ENCODE measurements around the gene TNFSF9.
"Not testable (repeated sequence)": the region's sequence is repeated elsewhere in the genome, so short reads cannot be mapped to it uniquely, and the experiment has no call there.

Gene TNFSF9

DNA sequence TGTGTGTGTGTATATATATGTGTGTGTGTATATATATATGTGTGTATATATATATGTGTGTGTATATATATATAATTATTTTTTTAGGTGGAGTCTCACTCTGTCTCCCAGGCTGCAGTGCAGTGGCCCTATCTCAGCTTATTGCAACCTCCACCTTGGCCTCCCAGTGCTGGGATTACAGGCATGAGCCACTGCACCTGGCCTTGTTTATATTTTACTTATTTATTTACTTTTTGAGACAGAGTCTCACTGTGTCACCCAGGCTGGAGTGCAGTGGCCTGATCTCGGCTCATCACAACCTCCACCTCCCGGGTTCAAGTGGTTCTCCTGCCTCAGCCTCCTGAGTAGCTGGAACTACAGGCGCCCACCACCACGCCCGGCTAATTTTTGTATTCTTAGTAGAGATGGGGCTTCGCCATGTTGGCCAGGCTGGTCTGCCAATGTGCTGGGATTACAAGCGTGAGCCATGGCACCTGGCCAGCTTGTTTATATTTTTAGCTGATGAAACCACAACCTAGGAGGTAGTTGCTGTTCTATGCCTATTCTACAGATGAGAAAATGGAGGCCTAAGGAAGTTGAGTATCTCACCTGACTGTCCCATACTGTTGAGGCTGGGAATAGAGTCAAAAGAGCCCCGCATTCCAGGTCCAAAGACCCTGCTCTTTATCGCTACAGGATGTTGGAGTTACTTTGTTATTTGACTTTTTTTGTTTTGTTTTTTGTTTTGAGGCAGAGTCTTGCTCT, 22.6 kb upstream of the TNFSF9 start:
- DNase-seq: not testable (repeated sequence)

DNA sequence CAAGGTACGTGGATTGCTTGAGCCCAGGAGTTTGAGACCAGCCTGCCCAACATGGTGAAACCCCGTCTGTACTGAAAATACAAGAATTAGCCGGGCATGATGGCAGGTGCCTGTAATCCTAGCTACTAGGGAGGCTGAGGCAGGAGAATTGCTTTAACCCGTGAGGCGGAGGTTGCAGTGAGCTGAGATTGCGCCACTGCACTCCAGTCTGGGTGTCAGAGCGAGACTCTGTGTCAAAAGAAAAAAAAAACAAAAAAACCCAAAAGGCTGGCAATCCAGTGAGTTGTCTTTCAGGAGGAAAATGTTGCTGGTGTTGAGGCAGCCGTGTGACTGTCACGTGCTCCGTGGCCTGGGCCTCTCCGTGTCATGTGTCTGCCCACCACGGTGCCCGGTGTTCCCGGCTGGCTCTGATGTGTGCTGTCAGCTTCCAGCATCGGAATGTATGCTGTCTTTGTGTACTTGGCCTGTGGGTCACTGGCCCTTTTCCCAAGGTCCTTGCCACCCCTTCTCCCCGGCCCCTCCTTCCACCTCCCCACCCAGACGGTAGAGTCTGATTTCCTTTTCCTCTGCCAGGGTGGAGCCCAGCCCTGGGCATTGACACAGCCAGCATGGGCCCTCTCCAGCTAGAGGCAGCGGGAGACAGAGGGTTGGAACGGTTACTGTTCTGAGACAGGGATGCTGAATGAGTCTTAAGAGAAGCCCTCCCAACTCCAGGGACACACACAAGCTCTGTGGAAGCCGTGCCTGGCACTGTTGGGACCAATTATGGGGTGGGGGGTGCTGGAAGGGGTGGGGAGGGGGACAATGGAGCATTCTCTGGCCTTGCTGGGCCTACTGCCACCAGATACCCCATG, 21.5 kb upstream of the TNFSF9 start:
- DNase-seq: no peak

DNA sequence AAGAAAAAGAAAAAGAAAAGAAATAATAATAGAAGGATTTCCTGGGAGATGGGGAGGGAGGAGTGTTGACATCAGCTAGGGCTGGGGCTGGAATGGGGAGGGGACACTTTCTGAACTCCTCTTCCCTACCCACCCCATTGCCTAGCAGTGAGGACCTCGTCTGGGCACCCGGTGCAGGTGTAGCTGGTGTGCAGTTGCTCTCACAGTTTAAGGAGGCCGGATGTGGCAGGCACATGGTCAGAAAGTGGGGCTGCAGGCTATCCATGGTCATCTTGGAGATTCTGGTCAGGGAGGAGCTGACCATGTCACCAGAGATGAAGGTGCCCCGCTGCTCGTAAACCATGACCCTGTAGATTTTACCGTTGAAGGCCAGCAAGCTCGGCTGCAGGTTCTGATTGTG, 20.2 kb upstream of the TNFSF9 start:
- no peak for DNase-seq

DNA sequence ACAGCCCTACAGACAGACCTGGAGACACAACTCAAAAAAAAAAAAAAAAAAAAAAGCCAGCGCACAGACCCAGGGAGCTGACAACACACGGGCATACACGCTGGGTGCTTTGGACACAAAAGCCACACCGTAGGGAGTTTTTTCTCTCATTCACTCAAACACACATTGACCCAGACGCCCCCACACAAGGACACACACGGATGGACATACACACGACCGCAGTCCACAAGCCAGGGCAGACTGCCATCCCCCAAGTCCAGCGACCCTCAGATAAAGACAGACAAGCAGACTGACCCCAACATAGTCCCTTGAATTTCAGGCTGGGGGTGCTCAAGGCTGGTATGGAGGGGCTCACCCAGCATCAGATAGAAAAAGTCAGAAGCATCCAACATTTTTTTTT, 16.7 kb upstream of the TNFSF9 start:
- no peak for DNase-seq

DNA sequence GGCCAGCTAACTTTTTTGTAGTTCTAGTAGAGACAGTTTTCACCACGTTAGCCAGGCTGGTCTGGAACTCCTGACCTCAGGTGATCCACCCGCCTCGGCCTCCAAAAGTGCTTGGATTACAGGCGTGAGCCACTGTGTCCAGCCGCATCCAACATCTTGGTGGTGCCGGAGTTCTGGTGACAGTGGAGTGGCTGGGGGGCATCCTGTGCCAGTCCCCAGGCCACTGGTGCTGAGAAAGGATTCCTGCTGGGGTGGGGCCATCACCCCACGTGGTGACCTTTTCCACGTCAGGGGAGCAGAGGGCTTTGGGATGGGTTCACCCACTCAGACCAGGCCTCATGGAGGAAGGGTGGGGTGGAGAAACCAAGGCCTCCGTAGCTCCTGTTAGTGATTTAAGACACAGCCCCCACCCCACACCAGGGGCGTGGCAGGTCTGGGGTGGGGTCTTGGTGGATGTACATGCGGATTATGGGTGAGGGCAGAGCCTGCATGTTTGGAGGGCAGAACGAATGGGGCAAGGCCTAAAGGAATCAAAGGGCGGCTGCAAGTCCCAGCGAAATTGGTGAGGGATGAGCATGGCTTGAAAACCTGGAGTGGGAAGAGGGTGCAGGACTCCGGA, 15.8 kb upstream of the TNFSF9 start:
- DNase-seq: no peak

DNA sequence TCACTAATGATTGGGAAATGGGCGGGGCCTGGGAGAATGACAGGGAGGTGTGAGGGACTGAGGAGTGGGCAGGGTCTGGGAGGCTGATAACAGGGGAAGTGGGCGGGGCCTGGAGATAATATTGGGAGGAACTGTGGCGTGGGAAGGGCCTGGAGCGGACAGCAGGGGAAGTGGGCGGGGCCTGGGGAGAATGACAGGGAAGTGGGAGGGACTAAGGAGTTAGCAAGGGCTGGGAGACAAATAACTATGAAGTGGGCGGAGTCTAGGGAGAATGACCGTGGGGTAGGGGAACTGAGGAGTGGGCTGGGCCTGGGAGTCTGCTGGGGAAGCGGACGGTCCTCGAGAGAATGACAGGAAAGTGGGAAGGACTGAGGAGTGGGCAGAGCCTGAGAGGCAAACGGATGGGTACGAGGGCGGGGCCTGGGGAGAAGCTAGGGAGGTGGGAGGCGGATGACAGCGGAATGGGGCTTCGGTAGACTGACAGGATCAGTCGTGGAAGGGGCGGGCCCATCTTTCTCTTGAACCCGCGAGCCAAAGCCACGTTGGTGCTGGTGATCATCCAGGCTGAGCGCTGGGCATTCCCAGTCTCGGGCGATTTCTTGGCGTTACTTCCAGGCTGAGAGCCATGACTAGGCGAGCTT, 14.7 kb upstream of the TNFSF9 start:
- DNase-seq: peak; percentile 98

DNA sequence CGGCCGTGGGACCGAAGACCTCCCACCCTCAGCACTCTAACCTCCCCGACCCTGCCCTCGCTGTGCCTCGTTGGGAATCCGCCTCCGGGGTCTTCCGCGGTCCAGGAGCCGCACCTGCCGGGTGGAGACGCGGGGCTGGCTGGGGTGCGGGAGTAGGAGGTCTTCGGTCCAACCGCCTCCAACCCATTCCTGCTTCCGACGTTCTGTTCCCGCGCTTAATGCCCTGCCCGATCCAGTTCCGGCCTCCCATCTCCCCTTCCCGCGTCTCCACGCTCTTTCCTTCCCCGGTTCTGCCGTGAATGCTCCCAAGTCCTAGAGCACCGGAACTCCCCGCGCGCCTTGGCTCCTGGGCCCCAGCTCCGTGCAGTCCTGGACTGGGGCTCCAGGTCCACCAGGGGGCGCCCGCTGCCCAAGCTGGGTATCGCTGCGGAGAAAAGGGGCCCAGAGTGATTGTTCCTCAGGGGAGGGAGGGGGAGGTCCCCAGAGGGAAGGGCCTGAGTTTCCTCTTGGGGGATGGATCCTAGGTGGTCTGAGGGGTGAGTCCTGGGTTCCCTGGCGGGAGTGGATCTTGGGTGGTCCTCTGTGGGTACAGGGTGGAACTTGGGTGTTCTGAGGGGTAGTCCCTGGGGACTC, 14.1 kb upstream of the TNFSF9 start:
- DNase-seq: peak; percentile 89

DNA sequence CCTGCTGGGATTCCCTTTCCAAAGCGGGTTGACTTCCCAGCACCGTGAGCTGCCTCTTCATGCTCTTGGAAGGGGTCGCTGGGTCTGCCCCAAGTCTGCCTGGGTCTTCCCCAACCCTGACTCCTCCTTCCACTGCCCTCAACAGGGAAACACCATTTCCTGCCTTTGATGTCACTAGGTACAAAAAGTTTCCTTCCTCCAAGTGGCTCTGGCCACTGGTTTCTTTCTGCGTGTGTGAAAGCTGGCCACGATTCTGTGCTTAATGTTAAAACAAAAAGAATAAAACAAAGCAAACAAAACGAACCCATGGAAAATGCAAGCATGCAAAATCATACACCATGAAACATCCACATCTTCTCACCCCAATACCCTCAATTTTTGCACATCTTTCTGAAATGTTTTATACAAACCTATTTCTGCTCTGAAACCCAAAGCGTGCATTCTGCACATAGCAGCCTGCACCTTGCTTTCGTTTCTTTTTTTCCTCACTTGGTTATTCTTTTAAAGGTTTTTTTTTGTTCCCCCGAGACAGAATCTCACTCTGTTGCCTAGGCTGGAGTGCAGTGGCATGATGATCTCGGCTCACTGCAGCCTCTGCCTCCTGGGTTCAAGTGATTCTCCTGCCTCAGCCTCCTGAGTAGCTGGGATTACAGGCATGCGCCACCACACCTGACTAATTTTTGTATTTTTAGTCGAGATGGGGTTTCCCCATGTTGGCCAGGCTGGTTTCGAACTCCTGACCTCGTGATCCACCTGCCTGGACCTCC, 12.5 kb upstream of the TNFSF9 start:
- no peak for DNase-seq

DNA sequence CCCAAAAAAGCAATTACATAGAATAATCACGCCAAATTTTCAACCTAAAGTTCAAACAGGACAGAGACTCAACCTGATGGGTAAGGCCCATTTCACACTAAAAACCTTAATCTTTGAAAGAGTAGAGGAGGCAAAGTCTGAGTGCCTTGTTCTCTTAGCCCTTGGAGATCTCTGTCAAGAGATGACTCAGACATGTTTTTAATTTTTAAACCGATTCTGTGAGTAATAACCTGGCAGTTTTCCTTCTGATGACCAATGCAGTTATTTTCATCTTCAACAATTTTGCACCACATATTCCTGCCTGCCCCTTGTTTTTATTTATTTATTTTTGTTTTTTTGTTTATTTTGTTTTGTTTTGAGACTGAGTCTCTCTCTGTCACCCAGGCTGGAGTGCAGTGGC, 11.5 kb upstream of the TNFSF9 start:
- no peak for DNase-seq

DNA sequence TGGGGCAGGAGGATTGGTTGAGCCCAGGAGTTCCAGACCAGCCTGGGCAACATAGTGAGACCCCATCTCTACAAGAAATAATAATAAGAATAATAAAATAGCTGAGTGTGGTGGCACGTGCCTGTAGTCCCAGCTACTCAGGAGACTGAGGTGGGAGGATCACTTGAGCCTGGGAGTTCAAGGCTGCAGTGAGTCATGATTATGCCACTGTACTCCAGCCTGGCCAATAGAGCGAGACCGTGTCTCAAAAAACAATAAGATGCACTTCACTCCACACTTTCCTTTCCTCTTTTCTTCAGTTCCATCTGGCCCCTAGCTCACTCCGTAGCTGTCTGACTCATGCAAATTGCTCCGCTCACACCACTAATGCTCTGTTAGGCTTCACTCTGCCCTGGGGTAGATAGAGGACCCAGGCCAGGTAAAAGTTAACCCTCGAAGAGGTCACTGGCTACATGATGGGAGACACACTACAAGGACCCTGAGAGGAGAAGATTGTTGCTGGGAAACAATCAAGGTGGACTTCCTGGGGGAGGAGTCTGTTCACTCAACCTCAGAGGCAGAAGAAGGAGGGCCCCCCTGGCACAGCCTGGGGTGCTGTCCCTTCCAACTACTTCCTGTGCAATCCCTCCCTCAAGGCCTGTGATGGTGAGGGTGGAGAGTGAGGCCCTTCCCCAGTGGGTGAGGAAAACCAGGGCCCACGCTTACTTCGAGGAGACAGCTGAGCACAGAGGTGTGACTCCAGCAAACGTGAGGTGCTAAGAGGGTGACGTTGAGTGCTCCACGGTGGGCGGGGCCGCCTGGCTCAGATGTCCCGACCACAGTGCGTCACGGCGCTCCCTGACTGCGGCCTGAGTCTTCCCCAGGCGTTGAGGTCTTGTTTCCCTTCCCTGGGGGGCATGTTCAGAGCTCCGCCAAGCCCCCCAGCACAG, 8.8 kb upstream of the TNFSF9 start:
- DNase-seq: no peak

DNA sequence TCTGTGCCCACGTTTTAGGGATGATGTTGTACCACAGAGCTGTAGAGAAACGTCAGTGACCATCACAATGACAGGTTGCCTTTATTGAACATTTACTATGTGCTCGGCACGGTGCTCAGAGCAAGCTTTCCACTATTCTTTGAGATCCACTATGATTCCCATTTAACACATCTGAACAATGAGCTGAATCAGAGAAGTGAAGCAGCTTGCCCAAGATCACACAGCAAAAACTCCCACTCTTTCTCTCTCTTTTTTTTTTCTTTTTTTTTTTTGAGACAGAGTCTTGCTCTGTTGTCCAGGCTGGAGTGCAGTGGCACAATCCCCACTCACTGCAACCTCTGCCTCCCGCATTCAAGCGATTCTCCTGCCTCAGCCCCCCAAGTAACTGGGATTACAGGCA, 8.1 kb upstream of the TNFSF9 start:
- DNase-seq: no peak

DNA sequence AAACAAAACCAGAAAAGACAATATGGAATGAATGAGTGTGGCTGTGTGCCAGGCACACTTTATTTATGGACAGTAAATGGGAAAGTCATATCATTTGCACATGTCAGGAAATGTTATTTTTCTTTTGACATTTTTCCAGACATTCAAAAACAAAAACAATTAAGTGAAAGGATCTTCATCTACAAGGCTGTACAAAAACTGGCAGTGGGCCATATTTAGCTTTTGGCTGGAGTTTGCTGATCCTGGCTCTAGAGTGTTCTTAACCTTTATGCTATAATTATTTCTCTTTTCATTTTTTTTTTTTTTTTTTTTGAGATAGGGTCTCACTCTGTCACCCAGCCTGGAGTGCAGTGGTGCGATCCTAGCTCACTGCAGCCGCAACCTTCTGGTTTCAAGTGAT, 6.5 kb upstream of the TNFSF9 start:
- no peak for DNase-seq

DNA sequence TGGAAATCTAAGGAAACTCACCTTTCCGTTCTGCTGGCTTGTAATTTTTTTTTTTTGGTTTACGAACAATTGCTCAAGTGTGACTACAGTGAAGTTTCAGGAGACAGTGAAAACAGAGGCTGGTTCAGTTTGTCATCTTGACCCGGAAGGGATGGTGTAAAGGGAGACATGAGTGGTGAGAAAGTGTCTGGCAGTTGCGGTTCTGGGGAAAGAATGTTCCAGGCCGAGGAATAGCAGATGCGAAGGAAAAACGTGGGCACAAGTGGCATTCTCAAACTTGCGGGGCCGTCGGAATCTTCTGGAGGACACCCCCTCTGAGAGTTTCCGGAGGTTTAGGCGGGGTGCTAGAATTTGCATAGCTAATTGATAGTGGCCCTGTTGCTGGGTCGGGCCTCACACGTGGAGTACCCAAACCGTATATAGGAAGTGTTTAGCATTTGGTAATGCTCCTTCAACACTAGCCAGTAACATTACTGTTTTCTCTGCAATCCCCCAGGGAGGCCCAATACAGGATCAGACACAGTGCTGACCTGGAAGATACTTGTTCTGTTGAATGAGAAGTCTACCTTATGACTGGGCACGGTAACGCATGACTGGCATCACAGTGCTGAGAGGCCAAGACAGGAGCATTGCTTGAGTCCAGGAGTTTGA, 2.8 kb upstream of the TNFSF9 start:
- no peak for DNase-seq

DNA sequence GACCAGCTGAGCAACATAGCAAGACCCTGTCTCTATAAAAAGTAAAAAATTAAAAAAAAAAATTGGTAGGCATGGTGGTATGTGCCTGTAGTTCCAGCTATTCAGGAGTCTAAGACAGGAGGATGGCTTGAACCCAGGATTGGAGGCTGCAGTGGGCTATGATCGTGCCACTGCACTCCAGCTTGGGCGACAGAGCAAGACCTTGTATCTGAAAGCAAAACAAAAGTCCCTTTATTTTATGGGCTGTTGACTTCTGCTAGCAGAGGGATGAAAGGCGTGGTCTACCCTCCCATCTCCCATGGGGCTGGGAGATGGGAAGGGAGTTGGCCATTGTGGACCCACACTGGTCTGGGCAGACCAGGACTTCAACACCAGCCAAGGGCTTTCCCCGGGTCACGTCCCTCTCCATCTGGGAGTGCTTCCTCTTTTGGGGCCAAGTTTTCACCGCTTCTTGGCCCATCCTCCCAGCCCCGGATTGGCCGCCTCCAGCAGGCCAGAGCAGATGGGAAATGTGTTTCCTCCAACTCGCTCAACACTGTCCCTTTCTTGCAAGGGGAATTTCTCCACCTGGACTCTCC, 2.2 kb upstream of the TNFSF9 start:
- DNase-seq: no peak

DNA sequence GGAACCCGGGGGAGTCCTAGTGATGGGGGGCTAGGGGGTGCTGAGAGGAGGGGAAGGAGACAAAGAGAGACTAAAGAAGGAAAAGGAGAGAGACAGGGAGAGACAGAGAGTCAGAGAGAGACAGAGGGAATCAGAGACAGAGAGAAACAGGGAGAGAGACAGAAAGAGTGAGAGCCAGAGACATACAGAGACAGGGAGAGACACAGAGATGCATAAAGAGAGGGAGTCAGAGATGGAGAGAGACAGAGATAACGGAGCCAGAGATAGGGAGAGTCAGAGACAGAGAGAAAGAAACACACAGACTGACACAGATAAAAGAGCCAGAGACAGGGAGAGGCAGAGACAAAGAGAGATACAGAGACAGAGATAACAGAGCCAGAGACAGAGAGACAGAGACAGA, 1.5 kb upstream of the TNFSF9 start:
- no peak for DNase-seq

DNA sequence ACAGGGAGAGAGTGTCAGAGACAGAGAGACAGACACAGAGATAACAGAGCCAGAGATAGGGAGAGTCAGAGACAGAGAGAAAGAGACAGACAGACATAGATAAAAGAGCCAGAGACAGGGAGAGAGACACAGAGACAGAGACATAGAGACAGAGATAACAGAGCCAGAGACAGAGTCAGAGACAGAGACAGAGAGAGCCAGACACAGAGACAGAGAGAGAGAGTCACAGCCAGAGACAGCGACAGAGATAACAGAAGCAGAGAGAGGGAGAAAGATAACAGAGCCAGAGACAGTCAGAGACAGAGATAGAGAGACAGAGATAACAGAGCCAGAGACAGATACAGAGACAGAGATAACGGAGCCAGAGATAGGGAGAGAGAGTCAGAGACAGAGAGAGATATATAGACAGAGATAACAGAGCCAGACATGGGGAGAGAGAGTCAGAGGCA, 865 bp upstream of the TNFSF9 start:
- DNase-seq: no peak

DNA sequence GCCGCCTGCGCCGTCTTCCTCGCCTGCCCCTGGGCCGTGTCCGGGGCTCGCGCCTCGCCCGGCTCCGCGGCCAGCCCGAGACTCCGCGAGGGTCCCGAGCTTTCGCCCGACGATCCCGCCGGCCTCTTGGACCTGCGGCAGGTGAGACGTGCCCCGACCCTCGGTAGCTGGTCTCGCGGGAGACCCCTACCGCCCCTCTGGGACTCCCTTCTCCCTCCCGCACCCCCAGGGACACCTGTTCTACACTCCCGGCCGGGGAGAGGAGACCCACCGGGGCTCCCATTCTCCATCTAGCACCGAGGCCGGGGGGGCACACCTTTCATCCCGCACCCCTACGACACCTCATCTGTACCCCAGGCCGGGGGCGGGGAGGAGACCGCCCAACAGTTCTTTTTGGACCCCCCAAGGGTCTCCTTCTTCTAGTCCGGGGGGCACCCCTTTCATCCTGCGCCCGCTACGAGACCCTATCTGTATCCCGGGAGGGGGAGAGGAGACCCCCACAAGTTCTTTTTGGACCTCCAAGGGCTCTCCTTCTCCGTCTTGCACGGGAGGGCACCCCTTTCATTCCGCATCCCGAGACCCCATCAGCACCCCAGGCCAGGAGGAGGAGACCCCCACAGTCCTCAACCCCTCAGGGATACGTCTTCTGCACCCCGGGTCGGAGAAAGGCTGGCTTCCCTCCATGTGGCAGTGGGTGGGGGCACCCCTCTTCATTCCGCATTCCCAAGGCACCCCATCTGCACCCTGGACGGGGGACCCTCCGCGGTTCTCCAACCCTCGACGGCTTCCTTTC, 533 bp downstream of the TNFSF9 start:
- no peak for DNase-seq

DNA sequence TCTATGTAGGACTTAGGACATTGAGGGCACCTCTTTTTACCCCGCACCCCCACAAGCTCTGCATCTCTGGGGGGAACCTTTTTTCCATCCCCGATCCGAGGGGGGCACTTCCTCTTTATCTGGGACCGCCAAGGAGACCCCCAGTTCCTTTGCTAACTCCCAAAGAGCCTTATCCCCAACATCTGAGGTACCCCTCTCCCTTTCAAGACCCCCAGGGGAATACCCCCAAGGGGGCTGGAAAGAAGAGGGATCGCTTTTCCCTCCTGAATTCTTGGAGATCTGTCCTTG, 1.1 kb downstream of the TNFSF9 start:
- no peak for DNase-seq

DNA sequence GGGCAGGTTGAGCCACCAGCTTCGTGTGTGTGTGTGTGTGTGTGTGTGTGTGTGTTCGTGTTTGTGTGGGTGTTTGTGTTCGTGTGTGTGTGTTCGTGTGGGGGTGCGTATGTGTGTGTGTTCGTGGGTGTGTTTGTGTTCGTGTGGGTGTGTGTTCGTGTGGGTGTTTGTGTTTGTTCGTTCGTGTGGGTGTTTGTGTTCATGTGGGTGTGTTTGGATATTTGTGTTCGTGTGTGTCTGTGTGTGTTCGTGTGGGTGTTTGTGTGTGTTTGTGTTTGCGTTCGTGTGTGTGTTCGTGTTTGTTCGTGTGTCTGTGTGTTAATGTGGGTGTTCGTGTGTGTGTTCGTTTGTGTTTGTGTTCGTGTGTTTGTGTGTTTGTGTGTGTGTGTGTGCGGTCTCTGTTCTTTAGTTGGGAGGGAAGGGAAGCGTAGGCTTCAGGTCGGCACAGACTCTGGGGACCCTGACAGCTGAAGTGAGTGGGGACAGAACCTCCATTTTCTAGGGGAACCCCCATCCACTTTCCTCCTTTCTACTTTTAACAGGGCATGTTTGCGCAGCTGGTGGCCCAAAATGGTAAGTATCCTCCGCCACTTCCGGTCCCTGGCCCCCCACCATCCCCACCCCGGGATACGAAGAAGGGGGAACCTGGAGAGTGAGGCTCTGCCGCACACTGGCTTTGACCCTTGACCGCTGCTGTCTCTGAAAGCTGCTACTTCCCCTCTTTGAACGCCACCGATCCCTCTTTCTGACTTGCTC, 1.6 kb downstream of the TNFSF9 start:
- no peak for DNase-seq
